NCI-H1436 (cell line): ENCODE measurements around the gene GFRA1.

Experiments
- DNase-seq: peaks from one replicate; lab custom pipeline; 2025; lab: John Stamatoyannopoulos, UW

Gene GFRA1

GRCh38 chr10:116241085-116241484, 31.9 kb downstream of the GFRA1 start:
- no peak for DNase-seq

GRCh38 chr10:116240157-116240950, 32.7 kb downstream of the GFRA1 start:
- DNase-seq: no peak

- no peak for DNase-seq
These were observed 33.8 kb downstream of the GFRA1 start for GRCh38 chr10:116239229-116239628.

- DNase-seq: no peak
These were observed 35.0 kb downstream of the GFRA1 start for GRCh38 chr10:116237970-116238369.

GRCh38 chr10:116237260-116237659, 35.7 kb downstream of the GFRA1 start:
- DNase-seq: no peak

- DNase-seq: no peak
These were observed 39.8 kb downstream of the GFRA1 start for GRCh38 chr10:116233230-116233629.

- no peak for DNase-seq
These were observed 40.4 kb downstream of the GFRA1 start for GRCh38 chr10:116232613-116233012.

GRCh38 chr10:116226766-116227165, 46.2 kb downstream of the GFRA1 start:
- no peak for DNase-seq

- no peak for DNase-seq
These were observed 47.0 kb downstream of the GFRA1 start for GRCh38 chr10:116226053-116226452.

- no peak for DNase-seq
These were observed 49.7 kb downstream of the GFRA1 start for GRCh38 chr10:116223289-116223688.

GRCh38 chr10:116221053-116221452, 52.0 kb downstream of the GFRA1 start:
- DNase-seq: no peak

- no peak for DNase-seq
These were observed 56.3 kb downstream of the GFRA1 start for GRCh38 chr10:116216676-116217075.

GRCh38 chr10:116215651-116216050, 57.4 kb downstream of the GFRA1 start:
- DNase-seq: no peak

GRCh38 chr10:116211682-116212081, 61.3 kb downstream of the GFRA1 start:
- DNase-seq: no peak

GRCh38 chr10:116210588-116211346, 62.2 kb downstream of the GFRA1 start:
- DNase-seq: no peak

- no peak for DNase-seq
These were observed 63.2 kb downstream of the GFRA1 start for GRCh38 chr10:116209781-116210180.

- DNase-seq: no peak
These were observed 63.9 kb downstream of the GFRA1 start for GRCh38 chr10:116208956-116209567.

- no peak for DNase-seq
These were observed 65.3 kb downstream of the GFRA1 start for GRCh38 chr10:116207690-116208089.

GRCh38 chr10:116203661-116204060, 69.3 kb downstream of the GFRA1 start:
- DNase-seq: no peak

- no peak for DNase-seq
These were observed 71.2 kb downstream of the GFRA1 start for GRCh38 chr10:116201670-116202430.

GRCh38 chr10:116201011-116201410, 72.0 kb downstream of the GFRA1 start:
- DNase-seq: no peak

GRCh38 chr10:116198676-116199035, 74.3 kb downstream of the GFRA1 start:
- DNase-seq: no peak
